Stimulated activated CD4-positive, alpha-beta T cell treated with anti-CD3 and anti-CD28 coated beads, Interleukin-2, amount 100 ng/mL, for 24 hours (primary cell): ENCODE data around the gene TCF4.

Experiments
- DNase-seq, 2 donors: peaks; one replicate each; pipeline ENCODE4 v3.0.0-alpha.2; 2020

The TCF4 gene

GRCh38 chr18:55316486-55317184, 271.4 kb downstream of the TCF4 start:
- no peak for DNase-seq

GRCh38 chr18:55314615-55315237, 273.3 kb downstream of the TCF4 start:
- DNase-seq, result no peak

GRCh38 chr18:55314031-55314430, 274.0 kb downstream of the TCF4 start:
- DNase-seq, result no peak

DNA sequence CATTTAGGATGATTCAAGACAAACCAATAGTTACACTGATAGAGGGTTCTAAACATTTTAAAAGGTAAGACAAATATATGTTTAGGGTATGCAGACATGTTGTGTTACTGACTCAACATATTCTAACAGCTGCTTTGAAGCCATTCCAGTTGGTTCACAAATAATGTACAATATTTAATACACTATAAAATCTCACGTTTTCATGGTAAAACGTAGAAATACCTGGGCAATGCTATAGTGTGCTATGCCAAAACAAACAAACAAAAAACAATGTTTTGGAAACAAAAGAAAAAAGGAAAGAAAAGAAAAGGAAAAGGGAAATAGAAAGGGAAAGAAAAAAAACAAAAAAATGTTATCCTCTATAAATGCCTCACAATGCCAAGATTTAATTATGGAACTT, 277.1 kb downstream of the TCF4 start:
- DNase-seq, result no peak

DNA sequence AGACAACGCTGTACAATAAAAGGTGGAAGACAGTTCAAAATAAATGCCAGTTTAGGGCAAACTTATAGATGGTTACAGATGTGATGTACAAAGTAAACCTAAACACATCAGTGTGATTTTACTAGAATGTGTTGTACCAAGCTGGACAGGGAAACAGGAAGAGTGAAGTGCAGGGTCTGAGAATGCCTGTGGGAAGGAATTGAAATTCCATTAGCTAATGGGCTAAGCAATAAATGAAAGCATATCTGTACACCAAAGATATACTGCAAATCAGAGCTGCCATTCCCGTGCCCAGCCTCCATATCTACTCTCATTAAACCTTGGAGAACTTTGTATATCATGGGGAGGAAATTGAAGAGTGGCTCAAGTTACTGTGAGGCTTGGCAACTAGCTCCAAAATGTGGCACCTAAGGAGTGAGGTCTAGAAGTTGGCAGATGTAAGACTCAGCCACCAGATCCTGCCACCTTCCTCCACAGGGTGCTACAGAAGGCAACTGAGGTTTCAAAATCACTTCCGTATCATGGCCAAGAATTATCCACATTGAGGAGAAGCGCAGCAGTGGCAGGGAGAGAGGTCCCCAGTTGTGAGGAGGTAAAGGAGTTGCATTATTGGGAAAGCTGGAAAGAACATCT, 277.8 kb downstream of the TCF4 start:
- DNase-seq, result no peak

- DNase-seq, result no peak
These were observed 278.7 kb downstream of the TCF4 start for GRCh38 chr18:55309249-55309648.

- DNase-seq, result no peak
These were observed 280.5 kb downstream of the TCF4 start for GRCh38 chr18:55307505-55307904.

- no peak for DNase-seq
These were observed 281.5 kb downstream of the TCF4 start for GRCh38 chr18:55306359-55307024.

DNA sequence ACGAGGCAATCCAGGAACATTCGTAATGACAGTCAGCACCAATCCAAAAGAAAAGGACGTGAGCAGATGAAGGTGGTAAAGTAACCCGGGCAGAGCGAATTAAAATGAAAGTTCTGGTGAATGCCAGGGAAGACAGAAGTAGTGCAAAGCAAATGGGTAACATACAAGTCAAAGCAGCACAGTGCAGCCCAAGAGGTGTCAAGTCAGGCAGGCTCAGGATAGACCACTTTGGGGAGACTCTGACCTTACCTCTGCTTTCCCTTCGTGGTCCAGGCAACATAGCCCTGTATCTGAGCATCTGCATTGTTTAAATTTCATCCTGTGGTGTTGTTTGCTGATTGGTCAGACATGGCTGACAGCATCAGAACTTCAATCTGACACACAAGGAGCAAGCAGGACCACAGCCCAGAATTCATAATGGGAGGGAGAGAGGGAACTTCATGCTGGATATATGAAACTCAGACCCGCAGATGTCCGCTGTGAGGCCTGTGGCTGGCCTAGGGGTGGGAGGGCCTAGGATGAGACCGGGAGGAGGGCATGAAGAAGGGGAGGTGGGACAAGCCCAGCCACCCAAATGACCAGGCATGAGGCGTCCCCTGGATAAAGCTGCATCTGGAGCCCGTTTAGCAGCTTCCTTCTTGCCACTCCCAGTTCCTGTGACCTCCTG, 285.7 kb downstream of the TCF4 start:
- no peak for DNase-seq

- no peak for DNase-seq
These were observed 286.2 kb downstream of the TCF4 start for GRCh38 chr18:55301824-55302166.

DNA sequence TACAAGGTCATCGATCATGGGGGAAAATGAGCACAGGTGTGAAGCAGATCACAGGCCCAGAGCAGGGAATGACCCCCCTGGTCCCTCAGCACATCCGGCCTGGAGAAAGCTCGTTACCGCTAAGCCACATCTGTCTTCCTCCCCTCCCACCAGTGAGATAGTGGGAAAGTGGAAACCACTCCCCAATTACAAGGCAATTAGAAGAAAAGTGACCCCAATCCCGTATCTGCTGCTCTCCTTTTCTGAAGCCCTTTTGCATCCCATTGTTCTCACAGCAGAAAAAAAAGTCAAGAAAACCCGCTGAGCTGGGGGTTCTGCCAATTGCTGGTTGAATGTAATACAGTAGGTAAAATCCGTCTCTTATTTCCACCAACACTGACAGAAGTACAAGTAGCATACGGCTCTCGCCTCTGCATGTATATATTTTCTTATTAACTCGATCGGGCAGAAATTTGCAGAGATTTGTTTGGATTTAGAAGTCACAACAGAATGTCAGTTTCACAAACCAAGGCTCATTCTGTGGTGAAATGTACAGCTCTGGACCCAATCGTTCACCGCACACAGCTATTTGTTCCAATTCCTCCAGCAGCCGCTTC, 287.0 kb downstream of the TCF4 start:
- DNase-seq, result no peak

DNA sequence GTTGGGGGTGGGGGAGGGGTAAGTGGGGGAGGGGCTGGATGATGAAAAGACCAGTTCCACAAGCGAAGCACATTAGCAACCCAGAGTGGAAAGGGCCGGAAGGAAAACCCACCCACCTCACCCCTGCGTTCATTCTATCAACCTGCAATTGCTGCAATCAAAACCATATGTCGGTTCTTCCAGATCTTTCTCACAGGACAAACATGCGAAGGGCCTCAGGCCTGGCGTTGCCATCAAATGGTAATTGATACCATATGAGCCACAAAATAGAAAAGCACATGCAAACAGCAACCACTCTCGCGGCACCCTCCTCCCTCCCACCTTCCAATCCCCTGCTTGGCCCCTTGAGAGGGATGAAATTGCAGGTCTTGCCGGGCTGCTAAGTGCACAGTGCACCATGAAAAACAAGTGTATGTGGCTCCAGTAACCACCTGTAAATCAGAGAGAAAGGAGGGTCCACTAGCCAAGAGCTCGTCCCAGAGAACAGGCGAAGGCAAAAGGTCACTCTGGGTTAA, 287.5 kb downstream of the TCF4 start:
- DNase-seq, result no peak

GRCh38 chr18:55296778-55297177, 291.2 kb downstream of the TCF4 start:
- no peak for DNase-seq

DNA sequence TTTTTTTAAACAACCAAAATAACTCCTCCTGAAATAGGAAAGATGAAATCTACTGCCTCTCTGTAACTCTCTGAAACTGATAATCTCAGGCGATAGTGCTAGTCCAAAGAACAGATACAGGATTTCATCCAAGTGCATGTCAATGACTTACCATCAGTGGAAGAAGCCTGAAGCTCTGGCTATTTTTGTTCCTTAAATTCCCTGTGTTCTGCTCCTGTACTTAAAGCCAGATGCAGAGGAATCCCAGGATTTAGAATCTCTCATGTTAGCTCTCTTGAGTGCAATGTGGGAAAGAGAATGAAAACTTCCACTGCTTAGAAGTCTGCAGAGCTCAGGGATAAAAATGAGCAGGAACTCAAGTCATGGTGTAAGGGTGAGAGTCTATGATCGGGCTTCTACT, 291.9 kb downstream of the TCF4 start:
- no peak for DNase-seq

DNA sequence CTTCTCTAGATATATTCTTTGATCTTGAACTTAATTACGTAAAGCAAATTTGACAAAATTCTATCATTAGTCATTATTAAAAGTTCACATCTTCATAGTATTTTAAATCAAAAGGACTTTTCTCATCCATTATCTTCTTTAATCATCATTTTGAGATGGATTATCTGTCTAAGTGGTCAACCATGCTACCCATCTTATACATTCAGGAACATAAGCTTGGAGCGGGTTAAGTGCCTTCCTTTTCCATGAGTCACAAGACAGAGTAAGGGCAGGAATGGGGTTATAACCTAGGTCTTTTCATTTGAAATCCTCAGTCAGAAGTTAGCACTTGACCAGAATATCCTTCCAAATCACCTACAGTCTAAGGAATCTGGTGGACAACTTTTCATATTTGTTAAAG, 297.1 kb downstream of the TCF4 start:
- no peak for DNase-seq

DNA sequence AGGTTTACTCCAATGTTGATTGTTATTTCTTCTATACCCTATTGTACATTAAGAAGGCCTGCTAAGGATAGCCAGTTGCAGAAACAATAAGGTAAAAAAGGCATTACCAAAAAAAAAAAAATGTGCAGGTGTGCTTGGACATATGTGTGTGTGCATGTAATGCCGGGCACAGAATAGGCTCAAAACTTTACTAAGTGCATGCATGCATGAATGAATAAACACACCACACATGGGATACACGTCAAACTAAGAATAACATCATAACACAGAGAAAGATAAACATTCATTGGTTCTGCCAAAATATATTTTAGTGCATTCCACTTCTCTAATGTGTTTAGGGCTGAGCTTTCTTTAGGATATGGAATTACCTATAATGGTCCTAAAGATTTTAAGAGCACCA, 298.2 kb downstream of the TCF4 start:
- DNase-seq, result no peak

DNA sequence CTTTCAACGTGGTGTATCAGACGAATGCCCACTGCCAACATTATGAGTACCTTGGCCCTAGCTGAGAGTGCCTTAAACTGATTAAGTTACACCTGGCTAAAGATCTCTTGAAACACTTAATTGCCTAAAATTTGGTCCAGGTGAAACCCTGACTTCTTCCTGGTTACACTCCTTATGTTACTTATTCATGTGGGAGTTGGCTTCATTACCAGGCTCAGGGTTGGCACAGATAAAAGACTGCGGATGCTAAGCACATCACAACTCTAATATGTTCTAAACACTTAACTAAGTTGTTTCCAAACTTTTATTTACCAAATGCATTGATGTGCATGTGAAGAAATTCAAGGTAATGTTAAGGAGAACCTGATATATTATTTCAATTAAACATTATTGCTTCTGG, 298.9 kb downstream of the TCF4 start:
- no peak for DNase-seq

DNA sequence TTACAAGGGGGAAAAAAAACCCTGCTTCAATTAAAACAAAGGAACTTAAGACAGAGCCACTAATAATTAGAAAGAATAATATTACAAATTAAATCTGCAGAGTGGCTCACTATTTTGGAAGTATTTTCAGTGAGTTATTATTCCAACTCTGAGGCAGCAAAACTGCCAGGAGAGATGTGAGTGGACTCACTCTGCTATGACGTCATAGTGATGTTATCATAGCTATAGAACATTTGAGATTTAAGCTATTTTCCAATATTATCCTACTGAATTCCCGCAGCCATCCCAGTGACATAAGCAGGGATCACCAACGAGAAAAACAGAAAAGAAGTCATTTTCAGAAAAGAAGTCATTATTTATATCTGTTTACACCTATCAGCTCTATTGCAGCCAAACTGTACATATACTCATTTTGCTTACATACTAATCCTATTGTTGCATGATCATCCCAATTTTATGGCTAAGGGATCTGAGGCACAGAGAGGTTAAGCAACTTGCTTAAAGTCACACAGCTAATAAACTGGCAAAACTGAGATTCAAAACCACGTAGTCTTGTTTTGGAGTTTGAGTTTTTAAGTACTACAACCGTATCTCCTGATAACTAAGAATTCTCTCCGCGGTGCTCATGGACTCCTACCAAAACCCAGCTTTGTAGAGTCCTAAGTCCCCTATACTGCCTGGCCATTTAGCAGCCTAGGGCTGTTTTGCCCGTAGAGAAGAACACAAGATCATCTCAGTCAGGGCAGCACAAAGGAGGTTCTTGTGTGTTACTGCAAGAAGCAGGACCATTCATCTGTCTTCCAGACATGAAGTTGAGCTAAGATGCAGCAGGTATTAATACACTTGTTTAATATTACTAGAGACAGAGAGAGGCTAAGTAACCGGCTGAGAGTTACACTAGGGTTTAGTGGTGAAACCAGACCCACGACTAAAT, 299.8 kb downstream of the TCF4 start:
- no peak for DNase-seq

GRCh38 chr18:55287149-55287806, 300.7 kb downstream of the TCF4 start:
- DNase-seq, result no peak

- no peak for DNase-seq
These were observed 301.7 kb downstream of the TCF4 start for GRCh38 chr18:55286257-55286825.

GRCh38 chr18:55284614-55285013, 303.4 kb downstream of the TCF4 start:
- DNase-seq, result no peak
